Activated naive CD4-positive, alpha-beta T cell treated with anti-CD3 and anti-CD28 coated beads, Interleukin-2, amount 50 U/mL, for 72 hours (primary cell): ENCODE data around the gene NUBPL. TPM values are rescaled to one million over a fixed set of nuclear protein-coding genes. Genes with fewer than 3 reads are reported as not detected.
A peak's percentile ranks its signal among the peaks of the same experiment; 100 is the strongest.
"Not testable (repeated sequence)": the region's sequence is repeated elsewhere in the genome, so short reads cannot be mapped to it uniquely, and the experiment has no call there.

ENCODE experiments used
- ATAC-seq, 2 donors: fragments of 150-1000 bp; cut with Tn5 transposase; 2 replicates each; pipeline ENCODE4 v1.10.0; 2021; ENCODE audit warnings: mild to moderate bottlenecking in 2 of 2, moderate library complexity in 2 of 2
- DNase-seq, 2 donors: peaks; one replicate each; pipeline ENCODE4 v3.0.0; 2021 to 2022; ENCODE audit warnings: low spot score in 2 of 2
- H3K27ac Mint-ChIP-seq, 2 donors: one replicate each; pipeline ENCODE4 v1.8.0; 2022; ENCODE audit warnings: mild to moderate bottlenecking in 2 of 2, mixed read lengths in 2 of 2
- H3K36me3 Mint-ChIP-seq, 2 donors: one replicate each; pipeline ENCODE4 v1.8.0; 2022; ENCODE audit warnings: mixed read lengths in 2 of 2
- H3K9me3 Mint-ChIP-seq, 2 donors: one replicate each; pipeline ENCODE4 v1.8.0; 2022; ENCODE audit warnings: mixed read lengths in 2 of 2
- total RNA-seq, 2 donors: library from RNA; stranded (reverse); gene quantifications; one replicate each; pipeline ENCODE4 v1.2.3, GENCODE V29; 2022

The NUBPL gene
- total RNA-seq, 2 donors from 2014 or later, result 7.5 to 10.3 TPM

- Mint-ChIP-seq H3K9me3 (peaks cover 22 to 25% of the 10 kb centered on the region in 2 donors), H3K27ac (no peak overlapping the region), H3K36me3 (peaks cover 3 to 46% of the 10 kb centered on the region in 2 donors)
- no peak for ATAC-seq
- DNase-seq, result no peak
These were observed 52.0 kb downstream of the NUBPL start for GRCh38 chr14:31613188-31613587.

- not testable (repeated sequence) for H3K27ac Mint-ChIP-seq, DNase-seq, ATAC-seq
- Mint-ChIP-seq H3K36me3 (peaks cover 45 to 64% of the 10 kb centered on the region in 2 donors), H3K9me3 (peaks cover 34 to 43% of the 10 kb centered on the region in 2 donors)
These were observed 57.7 kb downstream of the NUBPL start for GRCh38 chr14:31618884-31619283.

GRCh38 chr14:31619440-31619839, 58.2 kb downstream of the NUBPL start:
- H3K9me3 Mint-ChIP-seq, result peaks cover 39 to 47% of the 10 kb centered on the region in 2 donors
- H3K27ac Mint-ChIP-seq, result no peak overlapping the region
- DNase-seq (no peak), ATAC-seq (no peak)
- peaks cover 49 to 68% of the 10 kb centered on the region in 2 donors for H3K36me3 Mint-ChIP-seq

GRCh38 chr14:31620898-31621297, 59.7 kb downstream of the NUBPL start:
- ATAC-seq, DNase-seq, H3K27ac Mint-ChIP-seq: not testable (repeated sequence)
- peaks cover 43 to 44% of the 10 kb centered on the region in 2 donors for H3K9me3 Mint-ChIP-seq
- peaks cover 56 to 67% of the 10 kb centered on the region in 2 donors for H3K36me3 Mint-ChIP-seq

- DNase-seq, result no peak
- Mint-ChIP-seq H3K27ac (no peak overlapping the region), H3K9me3 (peaks cover 43 to 44% of the 10 kb centered on the region in 2 donors), H3K36me3 (peaks cover 56 to 63% of the 10 kb centered on the region in 2 donors)
- ATAC-seq, result no peak
These were observed 60.9 kb downstream of the NUBPL start for GRCh38 chr14:31622060-31622459.

- not testable (repeated sequence) for ATAC-seq, H3K27ac Mint-ChIP-seq, DNase-seq
- Mint-ChIP-seq H3K36me3 (peaks cover 12 to 35% of the 10 kb centered on the region in 2 donors), H3K9me3 (peaks cover 19 to 22% of the 10 kb centered on the region in 2 donors)
These were observed 91.7 kb downstream of the NUBPL start for GRCh38 chr14:31652900-31653299.

- Mint-ChIP-seq H3K9me3 (peaks cover 10 to 12% of the 10 kb centered on the region in 2 donors), H3K27ac (no peak overlapping the region), H3K36me3 (peaks cover 8 to 32% of the 10 kb centered on the region in 2 donors)
- DNase-seq, result no peak
- no peak for ATAC-seq
These were observed 96.7 kb downstream of the NUBPL start for GRCh38 chr14:31657917-31658316.

GRCh38 chr14:31659278-31659677, 98.1 kb downstream of the NUBPL start:
- Mint-ChIP-seq H3K36me3 (peaks cover 0 to 32% of the 10 kb centered on the region in 2 donors), H3K27ac (no peak overlapping the region), H3K9me3 (peaks cover 3 to 12% of the 10 kb centered on the region in 2 donors)
- ATAC-seq, result no peak
- no peak for DNase-seq

- ATAC-seq (no peak), DNase-seq (no peak)
- peaks cover 7 to 17% of the 10 kb centered on the region in 2 donors for H3K9me3 Mint-ChIP-seq
- peaks cover 9 to 36% of the 10 kb centered on the region in 2 donors for H3K36me3 Mint-ChIP-seq
- H3K27ac Mint-ChIP-seq, result no peak overlapping the region
These were observed 99.0 kb downstream of the NUBPL start for GRCh38 chr14:31660191-31660590.

- H3K27ac Mint-ChIP-seq, result no peak overlapping the region
- peaks cover 14 to 39% of the 10 kb centered on the region in 2 donors for H3K36me3 Mint-ChIP-seq
- no peak for DNase-seq
- ATAC-seq, result no peak
- H3K9me3 Mint-ChIP-seq, result peaks cover 13 to 22% of the 10 kb centered on the region in 2 donors
These were observed 99.5 kb downstream of the NUBPL start for GRCh38 chr14:31660728-31661127.

GRCh38 chr14:31668348-31668747, 107.1 kb downstream of the NUBPL start:
- peaks cover 39 to 52% of the 10 kb centered on the region in 2 donors for H3K9me3 Mint-ChIP-seq
- ATAC-seq (no peak), DNase-seq (no peak)
- no peak overlapping the region for H3K27ac Mint-ChIP-seq
- H3K36me3 Mint-ChIP-seq, result peaks cover 47 to 52% of the 10 kb centered on the region in 2 donors

GRCh38 chr14:31672709-31673108, 111.5 kb downstream of the NUBPL start:
- H3K36me3 Mint-ChIP-seq, result peaks cover 15 to 26% of the 10 kb centered on the region in 2 donors
- ATAC-seq (no peak), DNase-seq (no peak)
- peaks cover 11 to 26% of the 10 kb centered on the region in 2 donors for H3K9me3 Mint-ChIP-seq
- no peak overlapping the region for H3K27ac Mint-ChIP-seq

- Mint-ChIP-seq H3K9me3 (peaks cover 0 to 4% of the 10 kb centered on the region in 2 donors), H3K27ac (no peak overlapping the region), H3K36me3 (peaks cover 5 to 12% of the 10 kb centered on the region in 2 donors)
- ATAC-seq (no peak), DNase-seq (no peak)
These were observed 115.8 kb downstream of the NUBPL start for GRCh38 chr14:31677052-31677451.

- Mint-ChIP-seq H3K9me3 (peaks cover 1 to 5% of the 10 kb centered on the region in 2 donors), H3K27ac (no peak overlapping the region), H3K36me3 (peaks cover 11 to 14% of the 10 kb centered on the region in 2 donors)
- DNase-seq (no peak), ATAC-seq (no peak)
These were observed 116.4 kb downstream of the NUBPL start for GRCh38 chr14:31677630-31678029.

GRCh38 chr14:31678421-31679249, 117.4 kb downstream of the NUBPL start:
- Mint-ChIP-seq H3K27ac (peak overlapping the region; percentile 29 to 51), H3K9me3 (peaks cover 5% of the 10 kb centered on the region in 2 donors), H3K36me3 (peaks cover 15 to 19% of the 10 kb centered on the region in 2 donors)
- no peak for DNase-seq
- no peak for ATAC-seq

GRCh38 chr14:31682768-31683167, 121.6 kb downstream of the NUBPL start:
- H3K36me3 Mint-ChIP-seq, result peaks cover 20 to 40% of the 10 kb centered on the region in 2 donors
- H3K9me3 Mint-ChIP-seq, result peaks cover 5 to 14% of the 10 kb centered on the region in 2 donors
- no peak overlapping the region for H3K27ac Mint-ChIP-seq
- DNase-seq (no peak), ATAC-seq (no peak)

- Mint-ChIP-seq H3K27ac (no peak overlapping the region), H3K36me3 (peaks cover 7 to 25% of the 10 kb centered on the region in 2 donors), H3K9me3 (peaks cover 3 to 12% of the 10 kb centered on the region in 2 donors)
- no peak for ATAC-seq
- DNase-seq, result no peak
These were observed 126.5 kb downstream of the NUBPL start for GRCh38 chr14:31687726-31688125.
